ENCODE measurements around the gene MPLKIP. TPM values are rescaled to one million over a fixed set of nuclear protein-coding genes. Genes with fewer than 3 reads are reported as not detected.
"Not testable (repeated sequence)": the region's sequence is repeated elsewhere in the genome, so short reads cannot be mapped to it uniquely, and the experiment has no call there.

The MPLKIP gene
- total RNA-seq, 1 experiment from 2014 or later = 53.2 TPM

GRCh38 chr7:40133561-40134427, 628 bp downstream of the MPLKIP start:
- DNase-seq (ENCODE audit: low read depth) = peak; percentile 3

DNA sequence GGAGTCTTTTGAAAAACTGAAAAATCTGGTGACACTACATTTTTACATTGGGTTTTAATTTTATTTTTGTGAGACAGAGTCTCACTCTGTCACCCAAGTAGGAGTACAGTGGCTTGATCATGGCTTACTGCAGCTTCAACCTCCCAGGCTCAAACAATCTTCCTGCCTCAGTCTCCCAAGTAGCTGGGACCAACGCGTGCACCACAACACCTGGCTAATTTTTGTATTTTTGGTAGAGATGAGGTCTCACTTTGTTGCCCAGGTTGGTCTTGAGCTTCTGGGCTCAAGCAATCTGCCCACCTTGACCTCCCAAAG, 11.5 kb downstream of the MPLKIP start:
- DNase-seq (ENCODE audit: low read depth) = no peak

DNA sequence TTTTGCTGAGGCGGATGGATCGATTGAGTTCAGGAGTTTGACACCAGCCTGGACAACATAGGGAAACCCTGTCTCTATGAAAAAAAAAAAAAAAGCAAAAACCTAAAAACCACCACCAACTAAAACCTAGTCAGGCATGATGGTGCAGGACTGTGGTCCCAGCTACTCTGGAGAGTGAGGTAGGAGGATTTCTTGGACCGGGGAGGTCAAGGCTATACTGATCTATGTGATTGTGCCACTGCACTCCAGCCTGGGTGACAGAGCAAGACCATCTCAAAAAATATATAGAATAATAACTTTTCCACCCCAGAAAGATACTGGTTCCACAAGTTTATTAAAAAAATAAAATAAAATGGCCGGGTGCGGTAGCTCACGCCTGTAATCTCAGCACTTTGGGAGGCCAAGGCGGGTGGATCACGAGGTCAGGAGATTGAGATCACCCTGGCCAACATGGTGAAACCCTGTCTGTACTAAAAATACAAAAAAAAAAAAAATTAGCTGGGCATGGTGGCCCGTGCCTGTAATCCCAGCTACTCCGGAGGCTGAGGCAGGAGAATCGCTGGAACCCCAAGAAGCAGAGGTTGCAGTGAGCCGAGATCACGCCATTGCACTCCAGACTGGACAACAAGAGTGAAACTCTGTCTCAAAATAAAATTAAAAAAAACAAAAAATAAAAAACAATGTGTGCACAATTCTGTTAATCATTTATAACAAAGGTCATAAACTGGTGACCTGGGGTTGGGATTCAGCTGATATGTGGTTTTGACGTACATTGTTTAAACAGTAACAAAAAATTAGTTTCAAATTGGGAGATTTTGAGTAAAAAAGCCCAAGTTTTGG, 12.1 kb downstream of the MPLKIP start:
- DNase-seq (ENCODE audit: low read depth) = not testable (repeated sequence)

GRCh38 chr7:40120020-40120419, 14.4 kb downstream of the MPLKIP start:
- DNase-seq (ENCODE audit: low read depth) = no peak

DNA sequence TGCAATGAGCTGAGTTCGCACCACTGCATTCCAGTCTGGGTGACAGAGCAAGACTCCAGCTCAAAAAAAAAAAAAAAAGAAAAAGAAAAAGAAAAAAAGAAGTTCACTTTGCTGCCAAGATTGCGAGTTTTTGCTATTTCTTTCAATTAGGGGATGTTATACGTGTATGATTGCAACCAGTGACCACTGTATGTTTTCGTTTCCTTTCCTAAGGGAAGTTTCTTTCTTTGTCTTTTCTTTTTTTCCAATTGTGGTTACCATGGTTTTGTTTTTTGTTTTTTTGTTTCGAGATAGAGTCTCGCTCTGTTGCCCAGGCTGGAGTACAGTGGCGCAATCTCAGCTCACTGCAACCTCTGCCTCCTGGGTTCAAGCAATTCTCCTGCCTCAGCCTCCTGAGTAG, 16.2 kb downstream of the MPLKIP start:
- not testable (repeated sequence) for DNase-seq (ENCODE audit: low read depth)

DNA sequence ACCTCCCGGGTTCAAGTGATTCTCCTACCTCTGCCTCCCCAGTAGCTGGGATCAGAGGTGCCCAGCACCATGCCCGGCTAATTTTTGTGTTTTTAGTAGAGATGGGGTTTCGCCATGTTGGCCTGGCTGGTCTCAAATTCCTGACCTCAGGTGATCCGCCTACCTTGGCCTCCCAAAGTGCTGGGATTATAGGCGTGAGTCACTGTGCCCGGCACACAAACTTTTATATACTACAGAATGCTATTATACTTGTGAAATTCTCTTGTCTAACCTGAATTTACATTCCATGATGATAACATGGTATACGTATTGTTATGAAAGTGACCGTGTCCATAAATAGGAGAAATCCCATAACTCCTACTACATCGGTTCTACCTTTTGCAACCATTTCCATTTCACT, 17.2 kb downstream of the MPLKIP start:
- not testable (repeated sequence) for DNase-seq (ENCODE audit: low read depth)

GRCh38 chr7:40115936-40116335, 18.5 kb downstream of the MPLKIP start:
- no peak for DNase-seq (ENCODE audit: low read depth)

GRCh38 chr7:40105879-40106473, 28.4 kb downstream of the MPLKIP start:
- no peak for DNase-seq (ENCODE audit: low read depth)

DNA sequence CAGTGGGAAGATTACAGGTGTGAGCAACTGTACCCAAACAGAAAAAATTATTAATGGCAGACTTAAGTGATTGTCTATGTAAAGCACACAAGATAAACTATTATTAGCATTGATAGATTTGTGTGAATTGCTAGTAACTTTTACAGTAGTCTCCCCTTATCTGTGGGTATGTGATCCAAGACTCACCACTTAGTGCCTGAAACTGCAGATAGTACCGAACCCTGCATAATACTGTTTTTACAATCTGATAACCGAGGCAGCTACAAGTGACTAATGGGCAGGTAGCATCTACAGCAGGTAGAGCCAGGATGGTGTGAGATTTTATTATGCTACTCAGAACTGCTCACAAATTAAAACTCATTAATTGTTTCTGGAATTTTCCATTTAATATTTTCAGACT, 31.5 kb downstream of the MPLKIP start:
- no peak for DNase-seq (ENCODE audit: low read depth)

- no peak for DNase-seq (ENCODE audit: low read depth)
Observed at GRCh38 chr7:40101201-40101600, 33.2 kb downstream of the MPLKIP start.

- no peak for DNase-seq (ENCODE audit: low read depth)
Observed at GRCh38 chr7:40099837-40100236, 34.6 kb downstream of the MPLKIP start.

DNA sequence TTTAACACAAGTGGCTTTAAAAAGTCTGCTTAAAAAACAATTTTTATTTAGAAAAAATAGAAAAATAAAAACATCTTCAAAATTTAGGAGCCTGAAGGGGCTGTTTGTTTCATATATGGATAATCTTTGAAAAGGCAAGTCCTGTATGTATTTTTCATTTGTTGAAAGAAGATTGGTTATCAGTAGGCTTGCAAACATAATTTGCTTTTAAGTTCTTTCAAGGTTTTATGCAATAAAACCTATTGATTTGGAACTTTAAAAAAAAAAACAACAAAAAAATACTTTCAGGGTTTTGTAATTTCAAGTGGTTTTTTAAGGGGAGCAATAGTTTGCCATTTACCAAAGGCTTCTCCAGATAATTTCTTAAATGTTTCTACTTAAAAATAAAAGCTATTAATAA, 35.6 kb downstream of the MPLKIP start:
- no peak for DNase-seq (ENCODE audit: low read depth)

DNA sequence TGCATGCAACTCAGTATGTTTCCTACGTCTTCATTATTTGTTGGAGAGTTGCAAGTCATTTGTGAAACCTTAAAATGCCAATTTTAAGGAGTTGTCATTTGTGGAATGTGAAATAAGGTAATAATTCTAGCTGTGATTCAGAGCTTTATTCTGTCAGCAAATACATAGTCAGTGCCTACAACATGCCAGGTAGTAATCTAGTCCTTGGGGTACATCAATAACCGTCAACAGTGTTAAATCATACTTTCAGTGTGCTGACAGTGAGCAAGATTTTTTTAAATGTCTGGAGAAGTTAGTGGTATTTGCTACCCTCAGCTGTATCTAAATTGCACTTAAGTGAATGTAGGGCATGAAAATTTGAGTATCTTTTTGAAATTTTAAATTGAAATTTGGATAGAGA, 36.7 kb downstream of the MPLKIP start:
- DNase-seq (ENCODE audit: low read depth) = no peak

DNA sequence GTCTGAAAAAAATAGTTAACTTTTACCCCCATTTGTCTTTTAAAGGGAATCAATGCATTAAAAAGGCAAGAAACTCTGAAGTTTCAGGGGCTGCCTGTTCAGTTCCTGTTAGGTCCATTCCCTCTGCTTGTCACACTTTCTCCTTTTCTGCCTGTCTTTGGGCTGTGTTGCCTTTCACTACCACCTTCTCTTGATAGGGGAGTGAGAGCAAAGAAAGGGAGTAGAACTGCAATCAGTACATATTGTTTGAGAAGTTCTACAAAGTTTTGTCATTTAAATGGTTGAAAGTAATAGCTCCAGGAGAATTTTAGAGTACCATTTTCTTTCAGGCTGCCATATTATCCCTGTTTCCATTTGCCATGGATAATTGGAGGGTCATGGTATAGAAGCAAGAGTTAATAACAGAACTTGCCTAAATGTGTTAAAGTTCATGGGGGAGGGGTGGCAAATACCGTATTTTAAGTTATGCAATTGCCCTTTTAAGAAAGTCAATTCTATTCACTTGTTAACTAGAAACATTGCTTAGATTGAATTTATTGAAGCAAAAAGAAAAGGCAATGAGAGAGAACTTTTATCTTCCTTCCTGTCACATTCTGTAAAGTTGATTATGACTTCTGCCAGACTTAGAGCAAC, 38.6 kb downstream of the MPLKIP start:
- DNase-seq (ENCODE audit: low read depth) = no peak

GRCh38 chr7:40095230-40095629, 39.2 kb downstream of the MPLKIP start:
- DNase-seq (ENCODE audit: low read depth) = no peak

DNA sequence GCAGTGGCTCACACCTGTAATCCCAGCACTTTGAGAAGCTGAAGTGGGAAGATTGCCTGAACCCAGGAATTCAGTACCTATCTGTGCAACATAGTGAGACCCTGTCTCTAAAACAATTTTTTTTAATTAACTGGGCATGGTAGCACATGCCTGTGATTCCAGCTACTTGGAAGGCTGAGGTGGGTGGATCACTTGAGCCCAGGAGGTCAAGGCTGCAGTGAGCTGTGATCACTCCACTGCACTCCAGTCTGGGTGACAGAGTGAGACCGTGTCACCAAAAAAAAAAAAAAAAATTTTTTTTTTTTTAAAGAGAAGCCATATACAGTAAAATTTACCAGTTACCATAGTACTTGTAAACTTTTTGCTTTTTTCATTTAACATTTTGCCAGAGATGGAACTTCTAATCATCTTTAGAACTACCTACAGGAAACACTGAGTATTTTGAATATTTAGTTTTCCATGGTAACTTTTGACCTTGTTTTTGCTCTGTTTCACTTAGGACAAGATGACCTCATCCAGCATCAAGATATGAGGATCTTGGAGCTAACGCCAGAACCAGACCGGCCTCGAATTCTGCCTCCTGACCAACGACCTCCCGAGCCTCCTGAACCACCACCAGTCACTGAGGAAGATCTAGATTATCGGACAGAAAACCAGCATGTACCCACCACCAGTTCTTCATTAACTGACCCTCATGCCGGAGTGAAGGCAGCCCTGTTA, 40.6 kb downstream of the MPLKIP start:
- DNase-seq (ENCODE audit: low read depth) = no peak

DNA sequence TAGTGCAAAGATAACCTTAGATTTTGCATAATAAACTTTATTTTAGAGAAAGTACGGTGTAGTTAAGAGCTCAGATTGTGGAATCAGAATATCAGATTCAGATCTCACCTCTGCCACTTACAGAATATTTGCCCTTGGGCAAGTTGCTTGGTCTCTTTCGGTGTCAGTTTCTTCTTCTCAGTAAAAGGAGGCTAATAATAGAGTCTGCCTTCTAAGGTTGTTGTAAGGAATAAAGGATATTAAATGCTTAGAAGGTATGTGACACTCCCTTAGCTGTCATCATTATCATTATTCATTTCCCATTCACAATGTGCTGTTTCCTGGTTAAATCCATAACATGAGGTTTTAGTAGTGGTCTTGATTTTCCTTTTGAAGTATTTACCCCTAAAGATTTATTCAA, 42.2 kb downstream of the MPLKIP start:
- DNase-seq (ENCODE audit: low read depth) = no peak

DNA sequence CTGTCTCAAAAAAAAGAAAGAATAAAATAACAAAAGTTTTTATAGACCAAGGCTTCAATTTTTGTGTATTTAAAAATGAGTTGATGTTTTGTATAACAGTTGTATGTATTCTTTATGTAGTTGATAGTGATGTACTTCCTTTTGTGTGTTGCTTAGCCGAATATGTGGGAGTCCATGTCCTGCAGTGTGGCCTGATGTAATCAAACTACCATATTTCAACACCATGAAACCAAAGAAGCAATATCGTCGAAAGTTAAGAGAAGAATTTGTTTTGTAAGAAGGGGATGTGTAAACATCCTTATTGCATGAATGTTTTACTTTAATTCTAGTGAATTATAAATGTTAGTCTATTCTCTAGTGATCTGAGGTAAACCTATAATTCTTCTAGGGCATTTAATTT, 56.6 kb downstream of the MPLKIP start:
- DNase-seq (ENCODE audit: low read depth) = no peak
